A549 (cell line): ENCODE results near the gene TRIM22.

Experiments used
- CHD4 ChIP-seq: fragments of 200-600 bp; sonication (generic); IDR thresholded peaks from 2 replicates; pipeline ENCODE4 v1.6.1; 2016; ENCODE audit warnings: antibody characterized with exemption, mild to moderate bottlenecking, borderline replicate concordance
- POLR2A ChIP-seq: IDR thresholded peaks from 2 replicates; pipeline ENCODE4 v1.6.1; 2012; ENCODE audit warnings: mild to moderate bottlenecking, low read length
- RAD21 ChIP-seq, 2 experiments: fragments of >200 bp in 1 of 2; sonication (Bioruptor Twin) in 1 of 2; formaldehyde crosslinking in 1 of 2; IDR thresholded peaks in 1 of 2; conservative IDR thresholded peaks in 1 of 2; 2 replicates in 1 of 2; 3 replicates in 1 of 2; pipeline ENCODE4 v1.6.1; 2012 to 2018; ENCODE audit warnings: inconsistent platforms in 1 of 2
- RCOR1 ChIP-seq: fragments of 150-350 bp; IDR thresholded peaks from 2 replicates; pipeline ENCODE4 v1.6.1; 2014; ENCODE audit warnings: antibody characterized with exemption, low read length, low read depth
- REST ChIP-seq: fragments of 200-600 bp; sonication (generic); IDR thresholded peaks from 2 replicates; pipeline ENCODE4 v1.6.1; 2016; ENCODE audit warnings: antibody characterized with exemption, mild to moderate bottlenecking, moderate library complexity
- RFX5 ChIP-seq: fragments of 450-650 bp; IDR thresholded peaks from 2 replicates; pipeline ENCODE4 v1.7.1; 2014; ENCODE audit warnings: antibody characterized with exemption, mild to moderate bottlenecking, moderate library complexity
- TF ChIP-seq, protein P1 (sequence below): IDR thresholded peaks from 2 replicates; pipeline ENCODE4 v1.6.1; 2012; ENCODE audit warnings: low read depth, borderline replicate concordance
- TF ChIP-seq, protein P2 (sequence below): fragments of >200 bp; sonication (Bioruptor Twin); formaldehyde crosslinking; IDR thresholded peaks from 3 replicates; pipeline ENCODE4 v1.5.1; 2016
- TF ChIP-seq, protein P3 (sequence below): fragments of 250-450 bp; sonication (Bioruptor Pico); IDR thresholded peaks from 2 replicates; pipeline ENCODE4 v1.5.0; 2021; ENCODE audit warnings: mild to moderate bottlenecking, moderate library complexity, borderline replicate concordance

GRCh38 chr11:5713695-5714094 is 24.1 kb downstream of the TRIM22 start:
- TF ChIP-seq, protein P1, sequence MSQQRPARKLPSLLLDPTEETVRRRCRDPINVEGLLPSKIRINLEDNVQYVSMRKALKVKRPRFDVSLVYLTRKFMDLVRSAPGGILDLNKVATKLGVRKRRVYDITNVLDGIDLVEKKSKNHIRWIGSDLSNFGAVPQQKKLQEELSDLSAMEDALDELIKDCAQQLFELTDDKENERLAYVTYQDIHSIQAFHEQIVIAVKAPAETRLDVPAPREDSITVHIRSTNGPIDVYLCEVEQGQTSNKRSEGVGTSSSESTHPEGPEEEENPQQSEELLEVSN, result no peak
- TF ChIP-seq, protein P2, sequence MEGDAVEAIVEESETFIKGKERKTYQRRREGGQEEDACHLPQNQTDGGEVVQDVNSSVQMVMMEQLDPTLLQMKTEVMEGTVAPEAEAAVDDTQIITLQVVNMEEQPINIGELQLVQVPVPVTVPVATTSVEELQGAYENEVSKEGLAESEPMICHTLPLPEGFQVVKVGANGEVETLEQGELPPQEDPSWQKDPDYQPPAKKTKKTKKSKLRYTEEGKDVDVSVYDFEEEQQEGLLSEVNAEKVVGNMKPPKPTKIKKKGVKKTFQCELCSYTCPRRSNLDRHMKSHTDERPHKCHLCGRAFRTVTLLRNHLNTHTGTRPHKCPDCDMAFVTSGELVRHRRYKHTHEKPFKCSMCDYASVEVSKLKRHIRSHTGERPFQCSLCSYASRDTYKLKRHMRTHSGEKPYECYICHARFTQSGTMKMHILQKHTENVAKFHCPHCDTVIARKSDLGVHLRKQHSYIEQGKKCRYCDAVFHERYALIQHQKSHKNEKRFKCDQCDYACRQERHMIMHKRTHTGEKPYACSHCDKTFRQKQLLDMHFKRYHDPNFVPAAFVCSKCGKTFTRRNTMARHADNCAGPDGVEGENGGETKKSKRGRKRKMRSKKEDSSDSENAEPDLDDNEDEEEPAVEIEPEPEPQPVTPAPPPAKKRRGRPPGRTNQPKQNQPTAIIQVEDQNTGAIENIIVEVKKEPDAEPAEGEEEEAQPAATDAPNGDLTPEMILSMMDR, result no peak
- TF ChIP-seq RCOR1 (no peak), REST (no peak), POLR2A (no peak), RAD21 (conservative IDR thresholded peaks at IDR 0.05 in 1 of 2, IDR thresholded peaks at IDR 0.05 in 1 of 2) (no peak), CHD4 (no peak), RFX5 (no peak)
- TF ChIP-seq, protein P3, sequence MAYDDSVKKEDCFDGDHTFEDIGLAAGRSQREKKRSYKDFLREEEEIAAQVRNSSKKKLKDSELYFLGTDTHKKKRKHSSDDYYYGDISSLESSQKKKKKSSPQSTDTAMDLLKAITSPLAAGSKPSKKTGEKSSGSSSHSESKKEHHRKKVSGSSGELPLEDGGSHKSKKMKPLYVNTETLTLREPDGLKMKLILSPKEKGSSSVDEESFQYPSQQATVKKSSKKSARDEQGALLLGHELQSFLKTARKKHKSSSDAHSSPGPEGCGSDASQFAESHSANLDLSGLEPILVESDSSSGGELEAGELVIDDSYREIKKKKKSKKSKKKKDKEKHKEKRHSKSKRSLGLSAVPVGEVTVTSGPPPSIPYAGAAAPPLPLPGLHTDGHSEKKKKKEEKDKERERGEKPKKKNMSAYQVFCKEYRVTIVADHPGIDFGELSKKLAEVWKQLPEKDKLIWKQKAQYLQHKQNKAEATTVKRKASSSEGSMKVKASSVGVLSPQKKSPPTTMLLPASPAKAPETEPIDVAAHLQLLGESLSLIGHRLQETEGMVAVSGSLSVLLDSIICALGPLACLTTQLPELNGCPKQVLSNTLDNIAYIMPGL (CRISPR knock-in tag), result no peak
